ENCODE measurements around the gene NCKAP5.

NCKAP5 gene

DNA sequence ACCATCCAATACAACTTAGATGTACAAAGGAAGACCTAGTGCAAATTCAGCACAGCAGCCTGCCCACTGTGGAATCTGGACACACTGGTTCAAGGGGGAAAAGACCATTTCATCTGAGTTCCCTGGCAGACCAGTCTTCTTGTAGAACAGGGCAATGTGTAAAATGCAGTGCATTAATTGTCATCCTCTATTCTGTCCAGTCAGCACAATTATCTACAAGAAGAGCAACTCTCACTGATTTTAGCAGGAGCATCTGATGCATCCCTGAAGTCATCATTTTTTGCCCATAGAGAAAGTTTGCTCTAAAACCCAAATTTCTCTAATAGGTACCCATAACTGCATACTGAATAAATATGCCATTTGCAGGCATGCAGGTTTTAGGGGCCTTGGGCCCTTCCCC is 816.4 kb downstream of the NCKAP5 start:
- Histone ChIP-seq H3K9me3 (ENCODE audit: low read length) (no peaks in the 10 kb centered on the region), H3K27ac (ENCODE audit: low read depth, low read length, poor library complexity, severe bottlenecking) (no peak overlapping the region), H3F3A (ENCODE audit: insufficient read depth, low read length) (no peaks in the 10 kb centered on the region), H3K27me3 (ENCODE audit: insufficient read depth, low read length) (no peaks in the 10 kb centered on the region), H3K79me2 (ENCODE audit: insufficient read depth, low read length) (no peaks in the 10 kb centered on the region), H2AFZ (ENCODE audit: low read length) (no peak overlapping the region), H3K4me1 (ENCODE audit: insufficient read depth, low read length, severe bottlenecking) (no peaks in the 10 kb centered on the region), H3K9me2 (ENCODE audit: low read depth, low read length) (no peaks in the 10 kb centered on the region), H4K20me1 (ENCODE audit: insufficient read depth, low read length) (no peaks in the 10 kb centered on the region), H3K4me2 (ENCODE audit: low read length) (no peak overlapping the region), H3K36me3 (ENCODE audit: insufficient read depth, low read length) (no peaks in the 10 kb centered on the region), H3K9ac (ENCODE audit: low read length) (no peak overlapping the region), H3K4me3 (ENCODE audit: low read depth, low read length, poor library complexity, severe bottlenecking) (no peak overlapping the region)
- TF ChIP-seq CTCF (IDR thresholded peaks at IDR 0.05; ENCODE audit: low read length) (no peak), EZH2 (IDR thresholded peaks at IDR 0.05; ENCODE audit: borderline replicate concordance, low read length) (no peak)

GRCh38 chr2:132750606-132751005 is 817.7 kb downstream of the NCKAP5 start:
- H3K9me2 ChIP-seq (ENCODE audit: low read depth, low read length), result no peaks in the 10 kb centered on the region

DNA sequence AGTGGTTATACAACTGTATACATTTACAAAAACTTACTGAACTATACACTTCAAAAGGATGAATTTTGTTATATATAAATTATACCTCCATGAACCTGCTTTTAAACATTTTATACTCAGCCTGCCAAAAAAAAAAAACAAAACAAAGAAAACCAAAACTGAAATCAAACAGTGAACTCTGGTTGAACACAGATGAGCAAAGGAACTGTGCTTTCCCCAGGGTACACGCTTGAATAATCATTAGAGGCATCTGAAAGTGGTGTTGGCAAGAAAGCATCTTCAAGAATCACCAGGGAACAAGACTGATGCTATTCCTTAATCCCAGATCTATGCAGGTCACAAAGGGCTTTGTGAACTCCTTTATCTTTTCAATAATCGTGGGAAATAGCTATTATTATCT is 821.2 kb downstream of the NCKAP5 start:
- H3K36me3 ChIP-seq (ENCODE audit: insufficient read depth, low read length), result no peaks in the 10 kb centered on the region
- H3K27ac ChIP-seq (ENCODE audit: low read depth, low read length, poor library complexity, severe bottlenecking), result no peak overlapping the region
- no peaks in the 10 kb centered on the region for H3K4me1 ChIP-seq (ENCODE audit: insufficient read depth, low read length, severe bottlenecking)
- no peak overlapping the region for H2AFZ ChIP-seq (ENCODE audit: low read length)
- TF ChIP-seq EZH2 (IDR thresholded peaks at IDR 0.05; ENCODE audit: borderline replicate concordance, low read length), result no peak
- TF ChIP-seq CTCF (IDR thresholded peaks at IDR 0.05; ENCODE audit: low read length), result no peak
- no peaks in the 10 kb centered on the region for H3K9me3 ChIP-seq (ENCODE audit: low read length)
- H3K9me2 ChIP-seq (ENCODE audit: low read depth, low read length), result no peaks in the 10 kb centered on the region
- no peak overlapping the region for H3K9ac ChIP-seq (ENCODE audit: low read length)
- H3K79me2 ChIP-seq (ENCODE audit: insufficient read depth, low read length), result no peaks in the 10 kb centered on the region
- H4K20me1 ChIP-seq (ENCODE audit: insufficient read depth, low read length), result no peaks in the 10 kb centered on the region
- no peaks in the 10 kb centered on the region for H3F3A ChIP-seq (ENCODE audit: insufficient read depth, low read length)
- H3K4me3 ChIP-seq (ENCODE audit: low read depth, low read length, poor library complexity, severe bottlenecking), result no peak overlapping the region
- no peaks in the 10 kb centered on the region for H3K27me3 ChIP-seq (ENCODE audit: insufficient read depth, low read length)
- H3K4me2 ChIP-seq (ENCODE audit: low read length), result no peak overlapping the region

More at GRCh38 chr2:132750606-132751005, 817.7 kb downstream of the NCKAP5 start:
- H3K79me2 ChIP-seq (ENCODE audit: insufficient read depth, low read length), result no peaks in the 10 kb centered on the region
- H3K4me3 ChIP-seq (ENCODE audit: low read depth, low read length, poor library complexity, severe bottlenecking), result no peak overlapping the region
- H3K4me1 ChIP-seq (ENCODE audit: insufficient read depth, low read length, severe bottlenecking), result no peaks in the 10 kb centered on the region
- H2AFZ ChIP-seq (ENCODE audit: low read length), result no peak overlapping the region
- no peaks in the 10 kb centered on the region for H3K9me3 ChIP-seq (ENCODE audit: low read length)
- no peak overlapping the region for H3K27ac ChIP-seq (ENCODE audit: low read depth, low read length, poor library complexity, severe bottlenecking)
- no peaks in the 10 kb centered on the region for H3F3A ChIP-seq (ENCODE audit: insufficient read depth, low read length)
- no peak for TF ChIP-seq CTCF (IDR thresholded peaks at IDR 0.05; ENCODE audit: low read length)
- no peak for TF ChIP-seq EZH2 (IDR thresholded peaks at IDR 0.05; ENCODE audit: borderline replicate concordance, low read length)
- no peak overlapping the region for H3K9ac ChIP-seq (ENCODE audit: low read length)
- H3K4me2 ChIP-seq (ENCODE audit: low read length), result no peak overlapping the region
- H3K27me3 ChIP-seq (ENCODE audit: insufficient read depth, low read length), result no peaks in the 10 kb centered on the region
- no peaks in the 10 kb centered on the region for H4K20me1 ChIP-seq (ENCODE audit: insufficient read depth, low read length)
- H3K36me3 ChIP-seq (ENCODE audit: insufficient read depth, low read length), result no peaks in the 10 kb centered on the region
